Endodermal cell (in vitro differentiated cells): ENCODE results near the gene REN. TPM values are rescaled to one million over a fixed set of nuclear protein-coding genes. Genes with fewer than 3 reads are reported as not detected.

Experiments
- DNase-seq: peaks from one replicate; pipeline ENCODE4 v3.0.0-alpha.2; 2017
- H3K27ac ChIP-seq: 2 replicates; pipeline ENCODE4 v1.5.1; 2013; ENCODE audit warnings: mild to moderate bottlenecking, low read depth, low read length, moderate library complexity
- H3K27me3 ChIP-seq: 2 replicates; pipeline ENCODE4 v1.6.1; 2013; ENCODE audit warnings: mild to moderate bottlenecking, low read length, moderate library complexity; ENCODE audit not compliant: insufficient read depth, control insufficient read depth, poor library complexity, severe bottlenecking
- H3K36me3 ChIP-seq: 2 replicates; pipeline ENCODE4 v1.7.0; 2013; ENCODE audit warnings: mild to moderate bottlenecking, low read length, moderate library complexity; ENCODE audit not compliant: control insufficient read depth, insufficient read depth
- H3K4me1 ChIP-seq: one replicate; pipeline ENCODE4 v1.7.0; 2013; ENCODE audit warnings: low read length; ENCODE audit not compliant: control insufficient read depth, insufficient read depth
- H3K4me3 ChIP-seq: 2 replicates; pipeline ENCODE4 v1.5.1; 2013; ENCODE audit warnings: mild to moderate bottlenecking, low read length, moderate library complexity
- H3K9ac ChIP-seq: 2 replicates; pipeline ENCODE4 v1.6.1; 2013; ENCODE audit warnings: mild to moderate bottlenecking, low read length, moderate library complexity; ENCODE audit not compliant: poor library complexity, severe bottlenecking; ENCODE audit errors: extremely low read depth
- H3K9me3 ChIP-seq: 2 replicates; pipeline ENCODE4 v1.6.1; 2013; ENCODE audit warnings: mild to moderate bottlenecking, low read length, moderate library complexity; ENCODE audit not compliant: control insufficient read depth
- H3K27ac Mint-ChIP-seq: 2 replicates; pipeline ENCODE4 v1.8.0; 2020; ENCODE audit warnings: mixed read lengths
- H3K27me3 Mint-ChIP-seq: 2 replicates; pipeline ENCODE4 v1.8.0; 2021; ENCODE audit warnings: mild to moderate bottlenecking, mixed read lengths; ENCODE audit not compliant: insufficient read depth
- H3K36me3 Mint-ChIP-seq: 2 replicates; pipeline ENCODE4 v1.8.0; 2020; ENCODE audit warnings: low read depth, mixed read lengths
- H3K4me1 Mint-ChIP-seq: 2 replicates; pipeline ENCODE4 v1.8.0; 2020; ENCODE audit warnings: mixed read lengths
- H3K4me3 Mint-ChIP-seq: 2 replicates; pipeline ENCODE4 v1.8.0; 2020; ENCODE audit warnings: mild to moderate bottlenecking, moderate library complexity, mixed read lengths
- H3K9me3 Mint-ChIP-seq: 2 replicates; pipeline ENCODE4 v1.8.0; 2020; ENCODE audit warnings: mild to moderate bottlenecking, mixed read lengths
- CTCF ChIP-seq: fragments of 200-600 bp; sonication (generic); conservative IDR thresholded peaks from 2 replicates; pipeline ENCODE4 v1.5.0; 2021; ENCODE audit warnings: antibody characterized with exemption, mild to moderate bottlenecking
- WGBS, 2 experiments: methylation state at CpG; one replicate each; pipeline versions ENCODE4 v1.1.5 to v1.1.7; 2013; ENCODE audit warnings: missing lambda C conversion rate in 2 of 2, mixed read lengths in 1 of 2; ENCODE audit not compliant: insufficient coverage in 1 of 2, insufficient read length in 1 of 2; 5-methylcytosine and 5-hydroxymethylcytosine counted together
- total RNA-seq, 2 donors: library from RNA; stranded (reverse); fragmentation: NEBNext Ultra II Directional in 1 of 2; extraction: Animal tissue kit (Norgen Biotek cat#: 25700) in 1 of 2; gene quantifications; 2 replicates in 1 of 2; 3 replicates in 1 of 2; pipeline ENCODE4 v1.2.1, GENCODE V29; 2021

Gene REN
- total RNA-seq, 2 donors from 2014 or later: not detected

- H3K27me3 Mint-ChIP-seq: peaks cover 18% of the 10 kb centered on the region
- no peak for TF ChIP-seq CTCF
Observed at GRCh38 chr1:204171751-204172178, 5.6 kb upstream of the REN start.

GRCh38 chr1:204170494-204171155 is 4.5 kb upstream of the REN start:
- peaks cover 40% of the 10 kb centered on the region for H3K9me3 ChIP-seq
- Mint-ChIP-seq H3K36me3 (no peaks in the 10 kb centered on the region), H3K4me3 (no peak overlapping the region), H3K9me3 (peaks cover 57% of the 10 kb centered on the region), H3K27me3 (peaks cover 26% of the 10 kb centered on the region), H3K27ac (no peak overlapping the region), H3K4me1 (no peaks in the 10 kb centered on the region)
- H3K9ac ChIP-seq: no peak overlapping the region
- no peaks in the 10 kb centered on the region for H3K36me3 ChIP-seq
- TF ChIP-seq CTCF: no peak
- DNase-seq: no peak
- 87 to 92% methylated on average over 3 of the region's 3 CpGs for WGBS, 2 experiments
- no peak overlapping the region for H3K27ac ChIP-seq
- peaks cover 12% of the 10 kb centered on the region for H3K27me3 ChIP-seq
- H3K4me3 ChIP-seq: peak overlapping the region; percentile 36
- H3K4me1 ChIP-seq: no peaks in the 10 kb centered on the region

More at GRCh38 chr1:204171751-204172178, 5.6 kb upstream of the REN start:
- H3K36me3 Mint-ChIP-seq: no peaks in the 10 kb centered on the region
- no peak overlapping the region for H3K9ac ChIP-seq
- no peak for DNase-seq
- H3K4me3 Mint-ChIP-seq: no peak overlapping the region
- H3K36me3 ChIP-seq: no peaks in the 10 kb centered on the region
- H3K9me3 Mint-ChIP-seq: peaks cover 57% of the 10 kb centered on the region
- WGBS, 2 experiments: 79 to 97% methylated on average over 4 of the region's 4 CpGs
- H3K27me3 ChIP-seq: peaks cover 23% of the 10 kb centered on the region
- H3K4me3 ChIP-seq: no peak overlapping the region
- H3K9me3 ChIP-seq: peaks cover 40% of the 10 kb centered on the region
- no peaks in the 10 kb centered on the region for H3K4me1 Mint-ChIP-seq
- no peaks in the 10 kb centered on the region for H3K4me1 ChIP-seq
- no peak overlapping the region for H3K27ac ChIP-seq
- no peak overlapping the region for H3K27ac Mint-ChIP-seq

- TF ChIP-seq CTCF: no peak
- Histone ChIP-seq H3K4me1 (no peaks in the 10 kb centered on the region), H3K9ac (no peak overlapping the region), H3K9me3 (peaks cover 40% of the 10 kb centered on the region), H3K27ac (no peak overlapping the region), H3K36me3 (no peaks in the 10 kb centered on the region), H3K4me3 (no peak overlapping the region), H3K27me3 (peaks cover 6% of the 10 kb centered on the region)
- 86 to 92% methylated on average over 2 to 4 of the region's 4 CpGs for WGBS, 2 experiments
- no peaks in the 10 kb centered on the region for H3K4me1 Mint-ChIP-seq
- H3K27ac Mint-ChIP-seq: no peak overlapping the region
- peaks cover 57% of the 10 kb centered on the region for H3K9me3 Mint-ChIP-seq
- H3K27me3 Mint-ChIP-seq: peaks cover 28% of the 10 kb centered on the region
- H3K4me3 Mint-ChIP-seq: no peak overlapping the region
- no peaks in the 10 kb centered on the region for H3K36me3 Mint-ChIP-seq
- DNase-seq: no peak
Observed at GRCh38 chr1:204169858-204170257, 3.7 kb upstream of the REN start.
